ENCODE measurements around the gene SYCN.

Gene SYCN

GRCh38 chr19:39181500-39182173 is 22.4 kb downstream of the SYCN start:
- no peak for TF ChIP-seq CTCF (IDR thresholded peaks at IDR 0.05)
- no peak overlapping the region for H3K27ac ChIP-seq
- no peaks in the 10 kb centered on the region for H3K4me1 ChIP-seq
- peaks cover 19 to 43% (median 31%) of the 10 kb centered on the region in 3 donors for H3K36me3 ChIP-seq
- no peak overlapping the region for H3K4me3 ChIP-seq
- no peak for DNase-seq
- intact Hi-C loops (cut with DNase I; ENCODE audit: low total_unique reads): no loop called here
- no peaks in the 10 kb centered on the region for H3K9me3 ChIP-seq
- H3K27me3 ChIP-seq: no peaks in the 10 kb centered on the region

GRCh38 chr19:39180749-39181148 is 23.3 kb downstream of the SYCN start:
- intact Hi-C loops (cut with DNase I; ENCODE audit: low total_unique reads): no loop called here
- H3K4me1 ChIP-seq: no peaks in the 10 kb centered on the region
- no peak for TF ChIP-seq CTCF (IDR thresholded peaks at IDR 0.05)
- H3K36me3 ChIP-seq: peaks cover 26 to 51% (median 38%) of the 10 kb centered on the region in 3 donors
- DNase-seq: no peak
- no peak overlapping the region for H3K4me3 ChIP-seq
- H3K27ac ChIP-seq: no peak overlapping the region
- H3K9me3 ChIP-seq: no peaks in the 10 kb centered on the region
- no peaks in the 10 kb centered on the region for H3K27me3 ChIP-seq

GRCh38 chr19:39179754-39180153 is 24.3 kb downstream of the SYCN start:
- no peak for DNase-seq

GRCh38 chr19:39178296-39179006 is 25.6 kb downstream of the SYCN start:
- intact Hi-C loops (cut with DNase I; ENCODE audit: low total_unique reads): no loop called here
- peaks cover 26 to 74% (median 58%) of the 10 kb centered on the region in 3 donors for H3K36me3 ChIP-seq

More at GRCh38 chr19:39179754-39180153, 24.3 kb downstream of the SYCN start:
- no peak for TF ChIP-seq CTCF (IDR thresholded peaks at IDR 0.05)
- H3K4me1 ChIP-seq: no peaks in the 10 kb centered on the region
- H3K36me3 ChIP-seq: peaks cover 26 to 61% (median 46%) of the 10 kb centered on the region in 3 donors
- H3K9me3 ChIP-seq: no peaks in the 10 kb centered on the region
- H3K27ac ChIP-seq: no peak overlapping the region
- no peak overlapping the region for H3K4me3 ChIP-seq
- intact Hi-C loops (cut with DNase I; ENCODE audit: low total_unique reads): no loop called here
- no peaks in the 10 kb centered on the region for H3K27me3 ChIP-seq

GRCh38 chr19:39177736-39178135 is 26.3 kb downstream of the SYCN start:
- intact Hi-C loops (cut with DNase I; ENCODE audit: low total_unique reads): no loop called here
- Histone ChIP-seq H3K36me3 (peaks cover 26 to 82% (median 65%) of the 10 kb centered on the region in 3 donors), H3K4me1 (no peaks in the 10 kb centered on the region), H3K9me3 (no peaks in the 10 kb centered on the region), H3K27me3 (no peaks in the 10 kb centered on the region), H3K27ac (no peak overlapping the region), H3K4me3 (no peak overlapping the region)
- DNase-seq: no peak
- TF ChIP-seq CTCF (IDR thresholded peaks at IDR 0.05): no peak

More at GRCh38 chr19:39178296-39179006, 25.6 kb downstream of the SYCN start:
- DNase-seq: no peak
- Histone ChIP-seq H3K27ac (no peak overlapping the region), H3K4me3 (no peak overlapping the region), H3K4me1 (no peaks in the 10 kb centered on the region), H3K27me3 (no peaks in the 10 kb centered on the region), H3K9me3 (no peaks in the 10 kb centered on the region)
- TF ChIP-seq CTCF (IDR thresholded peaks at IDR 0.05): no peak
